HepG2 (cell line): ENCODE measurements around the gene ELOVL2. TPM values are rescaled to one million over a fixed set of nuclear protein-coding genes. Genes with fewer than 3 reads are reported as not detected.

ENCODE experiments used
- ARNT2 ChIP-seq: sonication (generic); formaldehyde crosslinking; IDR thresholded peaks from 2 replicates; pipeline ENCODE4 v1.8.0; 2022; ENCODE audit warnings: mild to moderate bottlenecking, low read depth, missing genetic modification reagents, moderate library complexity
- ATRX ChIP-seq: sonication (generic); formaldehyde crosslinking; IDR thresholded peaks from 2 replicates; pipeline ENCODE4 v1.4.0; 2020; ENCODE audit warnings: missing genetic modification reagents, borderline replicate concordance
- CHCHD3 ChIP-seq: sonication (generic); formaldehyde crosslinking; IDR thresholded peaks from 2 replicates; pipeline ENCODE4 v1.8.0; 2022; ENCODE audit warnings: mild to moderate bottlenecking, missing genetic modification reagents, moderate library complexity
- HHEX ChIP-seq: IDR thresholded peaks from 2 replicates; pipeline ENCODE4 v1.6.1; 2016; ENCODE audit warnings: control low read depth
- HNF4A ChIP-seq: sonication (generic); formaldehyde crosslinking; IDR thresholded peaks from 2 replicates; pipeline ENCODE4 v1.4.0; 2020; ENCODE audit warnings: missing genetic modification reagents
- IKZF1 ChIP-seq: fragments of 450-650 bp; IDR thresholded peaks from 2 replicates; pipeline ENCODE4 v1.7.1; 2016
- MLX ChIP-seq: IDR thresholded peaks from 2 replicates; pipeline ENCODE4 v1.6.1; 2016
- NFE2L1 ChIP-seq: sonication (generic); formaldehyde crosslinking; IDR thresholded peaks from 2 replicates; pipeline ENCODE4 v1.4.0; 2020; ENCODE audit warnings: missing genetic modification reagents, mild to moderate bottlenecking, borderline replicate concordance
- PAF1 ChIP-seq: IDR thresholded peaks from 2 replicates; pipeline ENCODE4 v1.6.1; 2016; ENCODE audit warnings: missing genetic modification reagents, missing compliant biosample characterization
- RAD51 ChIP-seq: fragments of 450-650 bp; IDR thresholded peaks from 2 replicates; pipeline ENCODE4 v1.6.1; 2016; ENCODE audit warnings: borderline replicate concordance
- SNAPC5 ChIP-seq: sonication (generic); formaldehyde crosslinking; IDR thresholded peaks from 2 replicates; pipeline ENCODE4 v1.8.1; 2023; ENCODE audit warnings: mild to moderate bottlenecking, missing genetic modification reagents, borderline replicate concordance
- TMF1 ChIP-seq: sonication (generic); formaldehyde crosslinking; IDR thresholded peaks from 2 replicates; pipeline ENCODE4 v1.8.1; 2022; ENCODE audit warnings: low read depth, missing genetic modification reagents
- ZBTB10 ChIP-seq: sonication (generic); formaldehyde crosslinking; IDR thresholded peaks from 2 replicates; pipeline ENCODE4 v1.4.0; 2020; ENCODE audit warnings: missing genetic modification reagents, borderline replicate concordance
- ZFAT ChIP-seq: sonication (generic); formaldehyde crosslinking; conservative IDR thresholded peaks from 2 replicates; pipeline ENCODE4 v1.8.1; 2023; ENCODE audit warnings: missing genetic modification reagents, inconsistent platforms
- ZNF10 ChIP-seq: sonication (generic); formaldehyde crosslinking; IDR thresholded peaks from 2 replicates; pipeline ENCODE4 v1.4.0; 2020; ENCODE audit warnings: mild to moderate bottlenecking, low read depth, missing genetic modification reagents, borderline replicate concordance
- ZNF138 ChIP-seq: sonication (generic); formaldehyde crosslinking; IDR thresholded peaks from 2 replicates; pipeline ENCODE4 v1.5.0; 2020; ENCODE audit warnings: mild to moderate bottlenecking, low read depth, missing genetic modification reagents
- ZNF264 ChIP-seq: sonication (generic); formaldehyde crosslinking; IDR thresholded peaks from 2 replicates; pipeline ENCODE4 v1.4.0; 2020; ENCODE audit warnings: missing genetic modification reagents
- ZNF296 ChIP-seq: sonication (generic); formaldehyde crosslinking; conservative IDR thresholded peaks from 2 replicates; pipeline ENCODE4 v1.5.0; 2020; ENCODE audit warnings: mild to moderate bottlenecking, missing genetic modification reagents
- ZNF460 ChIP-seq: sonication (generic); formaldehyde crosslinking; IDR thresholded peaks from 2 replicates; pipeline ENCODE4 v1.5.1; 2020; ENCODE audit warnings: missing genetic modification reagents, mild to moderate bottlenecking, borderline replicate concordance
- ZNF558 ChIP-seq: sonication (generic); formaldehyde crosslinking; IDR thresholded peaks from 2 replicates; pipeline ENCODE4 v1.9.0; 2022; ENCODE audit warnings: mild to moderate bottlenecking, missing genetic modification reagents, borderline replicate concordance
- polyA plus RNA-seq, 8 experiments: library from polyadenylated mRNA; depleted of rRNA in 3 of 8; stranded (reverse) in 7 of 8; unstranded in 1 of 8; fragments of >200 nt; fragmentation: Illumina TruSeq in 4 of 8; extraction: Trizol in 4 of 8; gene quantifications; 2 replicates each; pipeline versions ENCODE4 v1.2.1 to v1.2.3, GENCODE V29; 2011 to 2016; ENCODE audit warnings: low read depth in 4 of 8, missing spikeins in 1 of 8, mixed read lengths in 1 of 8; ENCODE audit not compliant: insufficient read depth in 1 of 8
- total RNA-seq, 5 experiments: library from RNA; depleted of rRNA; stranded (reverse); fragments of >200 nt; fragmentation: Illumina TruSeq; extraction: Trizol; gene quantifications; 2 replicates each; pipeline ENCODE4 v1.2.3, GENCODE V29; 2016; ENCODE audit warnings: low read depth in 1 of 5
- TF ChIP-seq, protein P1 (sequence below): sonication (generic); formaldehyde crosslinking; IDR thresholded peaks from 2 replicates; pipeline ENCODE4 v1.4.0; 2020; ENCODE audit warnings: missing genetic modification reagents
- TF ChIP-seq, protein P2 (sequence below): sonication (generic); formaldehyde crosslinking; IDR thresholded peaks from 2 replicates; pipeline ENCODE4 v1.5.0; 2020; ENCODE audit warnings: missing genetic modification reagents
- TF ChIP-seq, protein P3 (sequence below): sonication (generic); formaldehyde crosslinking; IDR thresholded peaks from 2 replicates; pipeline ENCODE4 v1.4.0; 2020; ENCODE audit warnings: low read depth, mild to moderate bottlenecking, missing genetic modification reagents

The ELOVL2 gene
- total and polyA plus RNA-seq, 2 of the 13 experiments (the other 11 are each of a cell fraction or from before 2014, with no cell fraction given), result 43.6 to 65.4 TPM

GRCh38 chr6:11036977-11037430, 7.1 kb downstream of the ELOVL2 start (continued):
- TF ChIP-seq, protein P1, sequence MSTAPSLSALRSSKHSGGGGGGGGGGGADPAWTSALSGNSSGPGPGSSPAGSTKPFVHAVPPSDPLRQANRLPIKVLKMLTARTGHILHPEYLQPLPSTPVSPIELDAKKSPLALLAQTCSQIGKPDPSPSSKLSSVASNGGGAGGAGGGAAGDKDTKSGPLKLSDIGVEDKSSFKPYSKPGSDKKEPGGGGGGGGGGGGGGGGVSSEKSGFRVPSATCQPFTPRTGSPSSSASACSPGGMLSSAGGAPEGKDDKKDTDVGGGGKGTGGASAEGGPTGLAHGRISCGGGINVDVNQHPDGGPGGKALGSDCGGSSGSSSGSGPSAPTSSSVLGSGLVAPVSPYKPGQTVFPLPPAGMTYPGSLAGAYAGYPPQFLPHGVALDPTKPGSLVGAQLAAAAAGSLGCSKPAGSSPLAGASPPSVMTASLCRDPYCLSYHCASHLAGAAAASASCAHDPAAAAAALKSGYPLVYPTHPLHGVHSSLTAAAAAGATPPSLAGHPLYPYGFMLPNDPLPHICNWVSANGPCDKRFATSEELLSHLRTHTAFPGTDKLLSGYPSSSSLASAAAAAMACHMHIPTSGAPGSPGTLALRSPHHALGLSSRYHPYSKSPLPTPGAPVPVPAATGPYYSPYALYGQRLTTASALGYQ, result no peak
- no peak for TF ChIP-seq PAF1 (CRISPR knock-in tag)
- no peak for TF ChIP-seq ZNF558 (CRISPR knock-in tag)
- TF ChIP-seq, protein P2, sequence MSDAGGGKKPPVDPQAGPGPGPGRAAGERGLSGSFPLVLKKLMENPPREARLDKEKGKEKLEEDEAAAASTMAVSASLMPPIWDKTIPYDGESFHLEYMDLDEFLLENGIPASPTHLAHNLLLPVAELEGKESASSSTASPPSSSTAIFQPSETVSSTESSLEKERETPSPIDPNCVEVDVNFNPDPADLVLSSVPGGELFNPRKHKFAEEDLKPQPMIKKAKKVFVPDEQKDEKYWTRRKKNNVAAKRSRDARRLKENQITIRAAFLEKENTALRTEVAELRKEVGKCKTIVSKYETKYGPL, result no peak
- no peak for TF ChIP-seq ZNF138 (CRISPR knock-in tag)
- no peak for TF ChIP-seq ZFAT
- TF ChIP-seq CHCHD3 (CRISPR knock-in tag), result no peak
- no peak for TF ChIP-seq MLX
- TF ChIP-seq NFE2L1 (CRISPR knock-in tag), result no peak
- no peak for TF ChIP-seq HHEX
- no peak for TF ChIP-seq ZNF10 (CRISPR knock-in tag)
- TF ChIP-seq TMF1 (CRISPR knock-in tag), result no peak
- TF ChIP-seq HNF4A (CRISPR knock-in tag), result peak; percentile 70
- TF ChIP-seq ZNF264 (CRISPR knock-in tag), result no peak
- TF ChIP-seq ZNF296 (CRISPR knock-in tag), result no peak
- 0 out of 2 replicates have a peak, but pooled peaks have one; percentile 29 for TF ChIP-seq RAD51
- 0 out of 2 replicates have a peak, but pooled peaks have one; percentile 78 for TF ChIP-seq IKZF1
- TF ChIP-seq ATRX, result no peak
- no peak for TF ChIP-seq SNAPC5 (CRISPR knock-in tag)
- no peak for TF ChIP-seq ZNF460 (CRISPR knock-in tag)
- TF ChIP-seq ZBTB10 (CRISPR knock-in tag), result no peak
- TF ChIP-seq ARNT2 (CRISPR knock-in tag), result no peak
- TF ChIP-seq, protein P3, sequence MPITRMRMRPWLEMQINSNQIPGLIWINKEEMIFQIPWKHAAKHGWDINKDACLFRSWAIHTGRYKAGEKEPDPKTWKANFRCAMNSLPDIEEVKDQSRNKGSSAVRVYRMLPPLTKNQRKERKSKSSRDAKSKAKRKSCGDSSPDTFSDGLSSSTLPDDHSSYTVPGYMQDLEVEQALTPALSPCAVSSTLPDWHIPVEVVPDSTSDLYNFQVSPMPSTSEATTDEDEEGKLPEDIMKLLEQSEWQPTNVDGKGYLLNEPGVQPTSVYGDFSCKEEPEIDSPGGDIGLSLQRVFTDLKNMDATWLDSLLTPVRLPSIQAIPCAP (CRISPR knock-in tag), result no peak
